22Rv1 (cell line): ENCODE data around the gene PPP1R1B.

Experiments
- H3K27ac ChIP-seq: fragments of 450-650 bp; 2 replicates; pipeline ENCODE4 v1.5.1; 2017
- CTCF ChIP-seq: fragments of 450-650 bp; IDR thresholded peaks from 2 replicates; pipeline ENCODE4 v1.5.1; 2017; ENCODE audit warnings: mild to moderate bottlenecking
- ZFX ChIP-seq: fragments of 450-650 bp; IDR thresholded peaks from 2 replicates; pipeline ENCODE4 v1.6.1; 2017; ENCODE audit warnings: antibody characterized with exemption, borderline replicate concordance

PPP1R1B gene

GRCh38 chr17:39660397-39661385 is 33.9 kb downstream of the PPP1R1B start:
- no peak for TF ChIP-seq ZFX
- TF ChIP-seq CTCF = no peak
- H3K27ac ChIP-seq = no peak overlapping the region

GRCh38 chr17:39661744-39662541 is 35.2 kb downstream of the PPP1R1B start:
- TF ChIP-seq ZFX = no peak
- TF ChIP-seq CTCF = no peak
- peak overlapping the region; percentile 56 for H3K27ac ChIP-seq

- H3K27ac ChIP-seq = peak overlapping the region; percentile 56
- TF ChIP-seq ZFX = no peak
- TF ChIP-seq CTCF = no peak
These were observed 36.0 kb downstream of the PPP1R1B start for GRCh38 chr17:39662551-39663339.

GRCh38 chr17:39663340-39663687 is 36.6 kb downstream of the PPP1R1B start:
- no peak for TF ChIP-seq CTCF
- TF ChIP-seq ZFX = no peak
- H3K27ac ChIP-seq = peak overlapping the region; percentile 56

GRCh38 chr17:39663688-39664580 is 37.2 kb downstream of the PPP1R1B start:
- TF ChIP-seq CTCF = no peak
- no peak for TF ChIP-seq ZFX

More at GRCh38 chr17:39663688-39664580, 37.2 kb downstream of the PPP1R1B start:
- peak overlapping the region; percentile 56 for H3K27ac ChIP-seq
